SIG-M5 treated with dmso at 0.1 percent for 504 hours (cell line): ENCODE results near the gene TMEM51.
A peak's percentile ranks its signal among the peaks of the same experiment; 100 is the strongest.

Source experiments
- DNase-seq: peaks from one replicate; lab custom pipeline; 2025; ENCODE audit not compliant: unreplicated experiment; lab: John Stamatoyannopoulos, UW

TMEM51 gene

GRCh38 chr1:15212954-15213291 lies 59.4 kb downstream of the TMEM51 start:
- DNase-seq: no peak

- no peak for DNase-seq
Observed at GRCh38 chr1:15213341-15213821, 59.8 kb downstream of the TMEM51 start.

- no peak for DNase-seq
Observed at GRCh38 chr1:15214527-15214926, 61.0 kb downstream of the TMEM51 start.

GRCh38 chr1:15215116-15215515 lies 61.6 kb downstream of the TMEM51 start:
- DNase-seq: no peak

- no peak for DNase-seq
Observed at GRCh38 chr1:15217654-15218053, 64.1 kb downstream of the TMEM51 start.

GRCh38 chr1:15218287-15219279 lies 65.0 kb downstream of the TMEM51 start:
- DNase-seq: no peak

GRCh38 chr1:15219280-15220023 lies 65.9 kb downstream of the TMEM51 start:
- DNase-seq: no peak

- no peak for DNase-seq
Observed at GRCh38 chr1:15220024-15220392, 66.5 kb downstream of the TMEM51 start.

- no peak for DNase-seq
Observed at GRCh38 chr1:15220825-15221431, 67.4 kb downstream of the TMEM51 start.

GRCh38 chr1:15222653-15223303 lies 69.2 kb downstream of the TMEM51 start:
- no peak for DNase-seq

- no peak for DNase-seq
Observed at GRCh38 chr1:15224259-15224869, 70.8 kb downstream of the TMEM51 start.

GRCh38 chr1:15224974-15225373 lies 71.4 kb downstream of the TMEM51 start:
- no peak for DNase-seq

GRCh38 chr1:15225461-15225860 lies 71.9 kb downstream of the TMEM51 start:
- no peak for DNase-seq

GRCh38 chr1:15226388-15227255 lies 73.1 kb downstream of the TMEM51 start:
- no peak for DNase-seq

- peak; percentile 32 for DNase-seq
Observed at GRCh38 chr1:15229707-15230131, 76.2 kb downstream of the TMEM51 start.

- DNase-seq: peak; percentile 88
Observed at GRCh38 chr1:15231714-15232201, 78.2 kb downstream of the TMEM51 start.

GRCh38 chr1:15233689-15234088 lies 80.1 kb downstream of the TMEM51 start:
- no peak for DNase-seq

- no peak for DNase-seq
Observed at GRCh38 chr1:15236321-15236721, 82.8 kb downstream of the TMEM51 start.

GRCh38 chr1:15236746-15237145 lies 83.2 kb downstream of the TMEM51 start:
- DNase-seq: no peak
